ENCODE data around the gene ERICH3.

- TF ChIP-seq CTCF (IDR thresholded peaks at IDR 0.05) (no peak), POLR2A (IDR thresholded peaks at IDR 0.05) (no peak)
These were observed 54.6 kb downstream of the ERICH3 start for GRCh38 chr1:74618974-74619373.
